Measurements from ENCODE around the gene TK2.

GRCh38 chr16:66528294-66528693 is 21.6 kb downstream of the TK2 start:
- TF ChIP-seq CTCF (IDR thresholded peaks at IDR 0.05; ENCODE audit: insufficient read depth, low read length, poor library complexity, severe bottlenecking), result no peak
- no peak for TF ChIP-seq EZH2phosphoT487 (conservative IDR thresholded peaks at IDR 0.05; ENCODE audit: low read length)
